ENCODE results near the gene TUBGCP2.

GRCh38 chr10:133238466-133238804 is 70.2 kb downstream of the TUBGCP2 start:
- TF ChIP-seq CTCF (IDR thresholded peaks at IDR 0.05) (no peak), POLR2A (IDR thresholded peaks at IDR 0.05) (no peak)
